CD4-positive, CD25-positive, alpha-beta regulatory T cell (primary cell): ENCODE results near the gene DTNB. TPM values are rescaled to one million over a fixed set of nuclear protein-coding genes. Genes with fewer than 3 reads are reported as not detected.

Experiments used
- ATAC-seq, 2 donors: fragments of 150-1000 bp; cut with Tn5 transposase; one replicate each; pipeline ENCODE4 v1.10.0; 2021; ENCODE audit warnings: low read depth in 2 of 2, moderate number of reproducible peaks in 2 of 2, moderate library complexity in 1 of 2
- DNase-seq, 3 donors: peaks; one replicate each; pipeline versions ENCODE4 v3.0.0 to v3.0.0-alpha.2; 2012 to 2022; ENCODE audit warnings: mixed read lengths in 1 of 3
- H3K27ac ChIP-seq: one replicate; pipeline ENCODE4 v1.7.0; 2013; ENCODE audit warnings: mild to moderate bottlenecking, low read length; ENCODE audit not compliant: insufficient read depth, poor library complexity, severe bottlenecking
- H3K27me3 ChIP-seq: one replicate; pipeline ENCODE4 v1.7.0; 2013; ENCODE audit warnings: low read length; ENCODE audit not compliant: control insufficient read depth, insufficient read depth
- H3K36me3 ChIP-seq: one replicate; pipeline ENCODE4 v1.7.0; 2013; ENCODE audit warnings: mild to moderate bottlenecking, low read length, moderate library complexity; ENCODE audit not compliant: control insufficient read depth, insufficient read depth
- H3K4me1 ChIP-seq: 2 replicates; pipeline ENCODE4 v1.7.0; 2013; ENCODE audit warnings: mild to moderate bottlenecking, low read length; ENCODE audit not compliant: insufficient read depth, control insufficient read depth, poor library complexity, severe bottlenecking
- H3K4me3 ChIP-seq: one replicate; pipeline ENCODE4 v1.7.0; 2013; ENCODE audit warnings: low read depth, mild to moderate bottlenecking, low read length, moderate library complexity
- H3K9me3 ChIP-seq, 2 experiments: 1 replicate in 1 of 2; 2 replicates in 1 of 2; pipeline ENCODE4 v1.7.0; 2013; ENCODE audit warnings: low read length in 2 of 2, mild to moderate bottlenecking in 1 of 2, moderate library complexity in 1 of 2; ENCODE audit not compliant: control insufficient read depth in 2 of 2
- H3K27ac Mint-ChIP-seq, 3 donors: one replicate each; pipeline ENCODE4 v1.8.0; 2020 to 2022; ENCODE audit warnings: mild to moderate bottlenecking in 3 of 3, mixed read lengths in 3 of 3, moderate library complexity in 2 of 3
- H3K27me3 Mint-ChIP-seq: one replicate; pipeline ENCODE4 v1.8.0; 2022; ENCODE audit warnings: mild to moderate bottlenecking, mixed read lengths
- H3K36me3 Mint-ChIP-seq: one replicate; pipeline ENCODE4 v1.8.0; 2020; ENCODE audit warnings: mixed read lengths
- H3K4me1 Mint-ChIP-seq, 4 donors: one replicate each; pipeline ENCODE4 v1.8.0; 2020 to 2022; ENCODE audit warnings: mixed read lengths in 4 of 4, mild to moderate bottlenecking in 1 of 4
- H3K4me3 Mint-ChIP-seq, 4 donors: one replicate each; pipeline ENCODE4 v1.8.0; 2020 to 2022; ENCODE audit warnings: mild to moderate bottlenecking in 4 of 4, mixed read lengths in 4 of 4, moderate library complexity in 3 of 4
- H3K9me3 Mint-ChIP-seq, 7 donors: one replicate each; pipeline ENCODE4 v1.8.0; 2020 to 2022; ENCODE audit warnings: mixed read lengths in 7 of 7, mild to moderate bottlenecking in 3 of 7, moderate library complexity in 2 of 7
- polyA plus RNA-seq, 4 donors: library from polyadenylated mRNA; unstranded; fragments of 300-500 nt; fragmentation: Illumina TruSeq; gene quantifications; one replicate each; pipeline ENCODE4 v1.2.3, GENCODE V29; 2021
- total RNA-seq: library from RNA; stranded (reverse); gene quantifications from one replicate; pipeline ENCODE4 v1.2.3, GENCODE V29; 2022

Gene DTNB
- total and polyA plus RNA-seq, 5 donors from 2014 or later: 11.5 to 50.1 (median 15.0) TPM

- Mint-ChIP-seq H3K9me3 (no peaks in the 10 kb centered on the region), H3K27me3 (no peaks in the 10 kb centered on the region), H3K4me3 (peak overlapping the region in 2 of 4 donors; percentile 50 to 57), H3K27ac (peak overlapping the region in 1 of 3 donors; percentile 83), H3K4me1 (peaks cover 8 to 51% (median 20%) of the 10 kb centered on the region in 4 donors), H3K36me3 (peaks cover 3% of the 10 kb centered on the region)
- Histone ChIP-seq H3K27ac (no peak overlapping the region), H3K9me3 (no peaks in the 10 kb centered on the region), H3K4me3 (no peak overlapping the region), H3K4me1 (peaks cover 27% of the 10 kb centered on the region), H3K27me3 (no peaks in the 10 kb centered on the region), H3K36me3 (no peaks in the 10 kb centered on the region)
- no peak for ATAC-seq
- DNase-seq: no peak
Measured at GRCh38 chr2:25365241-25365640, 308.1 kb downstream of the DTNB start.

- no peak for DNase-seq
- Mint-ChIP-seq H3K4me3 (peak overlapping the region; percentile 74 to 92 (median 82)), H3K9me3 (no peaks in the 10 kb centered on the region), H3K27ac (peak overlapping the region; percentile 31 to 80 (median 49)), H3K4me1 (peaks cover 8 to 46% (median 19%) of the 10 kb centered on the region in 4 donors), H3K27me3 (no peaks in the 10 kb centered on the region), H3K36me3 (no peaks in the 10 kb centered on the region)
- H3K4me3 ChIP-seq: peak overlapping the region; percentile 18
- H3K27ac ChIP-seq: peak overlapping the region; percentile 23
- H3K4me1 ChIP-seq: peaks cover 27% of the 10 kb centered on the region
- no peaks in the 10 kb centered on the region for H3K36me3 ChIP-seq
- ATAC-seq: no peak
- no peaks in the 10 kb centered on the region for H3K27me3 ChIP-seq
- H3K9me3 ChIP-seq: no peaks in the 10 kb centered on the region
Measured at GRCh38 chr2:25363733-25364132, 309.6 kb downstream of the DTNB start.

- no peaks in the 10 kb centered on the region for H3K36me3 Mint-ChIP-seq
Measured at GRCh38 chr2:25362434-25363145, 310.8 kb downstream of the DTNB start.

GRCh38 chr2:25362049-25362433 lies 311.3 kb downstream of the DTNB start:
- Histone ChIP-seq H3K4me3 (peak overlapping the region; percentile 99), H3K27me3 (no peaks in the 10 kb centered on the region), H3K4me1 (peaks cover 27% of the 10 kb centered on the region), H3K27ac (peak overlapping the region; percentile 85), H3K36me3 (no peaks in the 10 kb centered on the region), H3K9me3 (no peaks in the 10 kb centered on the region)
- Mint-ChIP-seq H3K9me3 (peaks cover 0 to 2% (median 0%) of the 10 kb centered on the region in 7 donors), H3K4me3 (peak overlapping the region; percentile 88 to 97 (median 94)), H3K4me1 (peaks cover 8 to 45% (median 20%) of the 10 kb centered on the region in 4 donors), H3K27ac (peak overlapping the region; percentile 88 to 98 (median 95)), H3K27me3 (no peaks in the 10 kb centered on the region), H3K36me3 (no peaks in the 10 kb centered on the region)
- ATAC-seq (peak; percentile 95 to 96), DNase-seq (peak; percentile 89 to 93 (median 93))

More at GRCh38 chr2:25362434-25363145, 310.8 kb downstream of the DTNB start:
- peak overlapping the region; percentile 85 for H3K27ac ChIP-seq
- H3K4me1 ChIP-seq: peaks cover 27% of the 10 kb centered on the region
- H3K4me3 ChIP-seq: peak overlapping the region; percentile 99
- no peaks in the 10 kb centered on the region for H3K9me3 ChIP-seq
- H3K4me1 Mint-ChIP-seq: peaks cover 8 to 46% (median 19%) of the 10 kb centered on the region in 4 donors
- H3K4me3 Mint-ChIP-seq: peak overlapping the region; percentile 88 to 97 (median 94)
- no peaks in the 10 kb centered on the region for H3K27me3 ChIP-seq
- ATAC-seq (peak; percentile 38 to 49), DNase-seq (peak; percentile 53 to 81 (median 66))
- H3K27ac Mint-ChIP-seq: peak overlapping the region; percentile 88 to 98 (median 95)
- H3K9me3 Mint-ChIP-seq: peaks cover 0 to 2% (median 0%) of the 10 kb centered on the region in 7 donors
- H3K36me3 ChIP-seq: no peaks in the 10 kb centered on the region
- H3K27me3 Mint-ChIP-seq: no peaks in the 10 kb centered on the region

- Histone ChIP-seq H3K27me3 (no peaks in the 10 kb centered on the region), H3K4me3 (peak overlapping the region; percentile 99), H3K9me3 (no peaks in the 10 kb centered on the region), H3K27ac (no peak overlapping the region), H3K36me3 (no peaks in the 10 kb centered on the region), H3K4me1 (peaks cover 27% of the 10 kb centered on the region)
- H3K36me3 Mint-ChIP-seq: no peaks in the 10 kb centered on the region
- DNase-seq: no peak
- H3K4me1 Mint-ChIP-seq: peaks cover 8 to 41% (median 20%) of the 10 kb centered on the region in 4 donors
- no peaks in the 10 kb centered on the region for H3K27me3 Mint-ChIP-seq
- peaks cover 0 to 2% (median 0%) of the 10 kb centered on the region in 7 donors for H3K9me3 Mint-ChIP-seq
- H3K4me3 Mint-ChIP-seq: peak overlapping the region; percentile 88 to 97 (median 94)
- ATAC-seq: no peak
- H3K27ac Mint-ChIP-seq: peak overlapping the region; percentile 88 to 98 (median 95)
Measured at GRCh38 chr2:25361261-25362048, 311.9 kb downstream of the DTNB start.

GRCh38 chr2:25358836-25359235 lies 314.5 kb downstream of the DTNB start:
- Mint-ChIP-seq H3K27me3 (no peaks in the 10 kb centered on the region), H3K36me3 (no peaks in the 10 kb centered on the region), H3K4me1 (peaks cover 0 to 23% (median 16%) of the 10 kb centered on the region in 4 donors), H3K4me3 (no peak overlapping the region), H3K27ac (no peak overlapping the region), H3K9me3 (peaks cover 0 to 2% (median 0%) of the 10 kb centered on the region in 7 donors)
- no peaks in the 10 kb centered on the region for H3K36me3 ChIP-seq
- ATAC-seq: no peak
- no peaks in the 10 kb centered on the region for H3K9me3 ChIP-seq
- peaks cover 17% of the 10 kb centered on the region for H3K4me1 ChIP-seq
- DNase-seq: no peak
- H3K4me3 ChIP-seq: no peak overlapping the region
- no peak overlapping the region for H3K27ac ChIP-seq
- no peaks in the 10 kb centered on the region for H3K27me3 ChIP-seq

GRCh38 chr2:25358249-25358815 lies 315.0 kb downstream of the DTNB start:
- no peak for ATAC-seq
- no peak overlapping the region for H3K4me3 Mint-ChIP-seq
- Histone ChIP-seq H3K4me3 (no peak overlapping the region), H3K27ac (no peak overlapping the region), H3K4me1 (peaks cover 12% of the 10 kb centered on the region), H3K36me3 (no peaks in the 10 kb centered on the region), H3K9me3 (no peaks in the 10 kb centered on the region), H3K27me3 (no peaks in the 10 kb centered on the region)
- peaks cover 0 to 2% (median 0%) of the 10 kb centered on the region in 7 donors for H3K9me3 Mint-ChIP-seq
- no peak for DNase-seq
- no peaks in the 10 kb centered on the region for H3K27me3 Mint-ChIP-seq
- H3K4me1 Mint-ChIP-seq: peaks cover 0 to 18% (median 12%) of the 10 kb centered on the region in 4 donors
- H3K36me3 Mint-ChIP-seq: no peaks in the 10 kb centered on the region
- H3K27ac Mint-ChIP-seq: peak overlapping the region in 1 of 3 donors; percentile 32
